Measurements from ENCODE around the gene MAST4. TPM values are rescaled to one million over a fixed set of nuclear protein-coding genes. Genes with fewer than 3 reads are reported as not detected.

Gene MAST4
- total RNA-seq, 1 donor from 2014 or later: 13.9 TPM

- DNase-seq (ENCODE audit: low spot score in 2 of 2) (no peak), FAIRE-seq (no peak)
These were observed 336.3 kb downstream of the MAST4 start for GRCh38 chr5:66932457-66932856.

GRCh38 chr5:66933066-66933465 lies 336.9 kb downstream of the MAST4 start:
- no peak for DNase-seq (ENCODE audit: low spot score in 2 of 2)
- FAIRE-seq: no peak

DNA sequence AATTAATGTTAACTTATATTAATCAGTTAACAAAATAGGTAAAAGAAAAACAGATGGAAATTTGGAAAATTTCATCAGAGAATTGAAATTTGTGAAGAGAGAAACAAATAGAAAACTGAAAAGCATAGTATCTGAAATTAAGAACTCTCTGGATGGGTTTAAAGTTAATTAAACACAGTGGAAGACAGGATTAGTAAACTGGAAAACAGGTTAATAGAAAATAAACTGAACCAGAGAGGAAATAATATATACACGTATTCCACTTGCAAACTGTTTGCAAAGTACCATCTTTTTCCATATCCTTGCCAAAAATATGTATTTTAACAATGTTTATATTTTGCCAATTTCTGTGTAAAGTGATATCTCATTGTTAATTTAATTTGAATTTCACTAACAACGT lies 342.9 kb downstream of the MAST4 start:
- no peak for DNase-seq (ENCODE audit: low spot score in 2 of 2)
- no peak for FAIRE-seq

GRCh38 chr5:66945389-66946349 lies 349.5 kb downstream of the MAST4 start:
- DNase-seq (ENCODE audit: low spot score in 2 of 2) (no peak), FAIRE-seq (no peak)

- FAIRE-seq (no peak), DNase-seq (ENCODE audit: low spot score in 2 of 2) (no peak)
These were observed 351.3 kb downstream of the MAST4 start for GRCh38 chr5:66947458-66947857.

- FAIRE-seq: no peak
- DNase-seq (ENCODE audit: low spot score in 2 of 2): no peak
These were observed 352.9 kb downstream of the MAST4 start for GRCh38 chr5:66949066-66949465.

DNA sequence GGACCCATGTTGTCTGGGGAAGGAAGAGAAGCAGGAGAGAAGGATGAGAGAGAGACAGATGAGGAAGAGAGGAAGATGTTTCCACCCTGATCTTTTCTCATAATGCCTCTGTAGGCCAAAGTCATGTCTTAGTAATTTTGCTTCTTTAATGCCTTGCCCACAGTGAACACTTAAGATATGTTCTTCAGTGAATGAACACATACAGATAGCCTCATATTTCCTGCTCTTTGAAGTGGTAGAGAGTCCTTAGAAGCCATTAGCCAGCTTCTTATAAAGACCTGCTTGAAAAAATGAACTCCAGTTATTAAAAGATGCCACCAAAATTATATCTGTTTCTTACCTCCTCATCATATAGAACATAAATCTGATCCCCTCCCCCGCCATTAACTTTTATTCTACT lies 356.0 kb downstream of the MAST4 start:
- FAIRE-seq (no peak), DNase-seq (ENCODE audit: low spot score in 2 of 2) (no peak)

DNA sequence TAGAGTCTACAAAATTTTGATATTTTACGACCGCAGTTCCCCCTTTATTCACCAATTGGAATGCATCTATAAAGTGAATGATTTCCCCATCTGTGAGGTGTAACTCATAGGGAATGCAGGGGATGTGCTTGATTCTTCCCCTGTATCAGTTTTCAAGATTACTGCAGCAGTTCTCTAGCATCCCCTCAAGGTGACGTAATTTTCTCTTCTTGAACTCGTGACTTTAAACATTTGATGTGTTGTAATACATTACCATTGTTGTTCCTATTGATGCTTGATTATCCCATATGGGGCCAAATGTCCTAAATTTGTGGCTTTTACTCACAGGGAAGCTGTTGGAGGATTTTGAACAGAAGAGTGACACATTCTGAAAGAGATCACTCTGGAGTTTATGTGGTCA lies 360.2 kb downstream of the MAST4 start:
- DNase-seq (ENCODE audit: low spot score in 2 of 2) (no peak), FAIRE-seq (no peak)

- DNase-seq (ENCODE audit: low spot score in 2 of 2): no peak
- FAIRE-seq: no peak
These were observed 362.2 kb downstream of the MAST4 start for GRCh38 chr5:66958201-66958979.

GRCh38 chr5:66958980-66959641 lies 362.9 kb downstream of the MAST4 start:
- FAIRE-seq: no peak

DNA sequence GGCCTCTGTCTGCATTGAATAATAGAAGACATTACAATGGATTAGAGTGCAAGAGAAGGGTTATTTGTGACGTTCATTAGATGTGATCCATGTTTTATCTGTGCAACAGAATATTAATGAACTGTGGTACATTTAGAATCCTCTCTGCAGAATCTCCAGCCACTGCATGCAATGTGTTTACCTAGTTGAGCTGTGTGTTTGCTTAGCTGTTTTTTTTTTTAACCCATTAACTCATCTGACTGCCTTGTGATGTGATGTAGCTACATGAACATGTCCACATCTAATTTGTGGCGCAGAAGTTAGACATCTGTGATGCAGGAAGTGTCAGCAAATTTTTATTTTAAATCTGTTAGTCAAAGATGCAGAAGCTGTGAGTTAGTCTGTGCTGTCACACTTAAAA lies 363.5 kb downstream of the MAST4 start:
- no peak for FAIRE-seq
- DNase-seq (ENCODE audit: low spot score in 2 of 2): no peak

More at GRCh38 chr5:66958980-66959641, 362.9 kb downstream of the MAST4 start:
- no peak for DNase-seq (ENCODE audit: low spot score in 2 of 2)

- DNase-seq (ENCODE audit: low spot score in 2 of 2) (no peak), FAIRE-seq (no peak)
These were observed 364.4 kb downstream of the MAST4 start for GRCh38 chr5:66960369-66961137.

- no peak for FAIRE-seq
These were observed 367.4 kb downstream of the MAST4 start for GRCh38 chr5:66963559-66963971.

DNA sequence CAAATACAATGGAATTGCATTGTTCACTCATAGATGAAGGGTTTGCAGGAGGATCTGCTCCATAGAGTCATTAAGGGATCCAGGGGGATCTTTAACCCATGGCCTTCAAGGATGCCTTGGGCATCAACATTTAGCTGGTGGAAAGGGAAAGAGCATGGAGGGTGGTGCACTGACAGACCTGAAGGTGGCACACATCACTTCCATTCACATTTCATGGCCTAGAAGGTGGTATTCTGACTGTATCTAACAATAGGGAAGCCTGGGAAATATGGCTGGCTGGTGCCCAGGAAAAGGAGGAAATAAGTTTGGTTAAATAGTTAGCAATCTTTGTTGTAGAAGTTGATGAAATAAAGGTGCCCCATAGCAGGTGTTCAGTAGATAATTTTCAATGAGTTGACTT lies 370.2 kb downstream of the MAST4 start:
- DNase-seq (ENCODE audit: low spot score in 2 of 2): no peak
- no peak for FAIRE-seq

More at GRCh38 chr5:66963559-66963971, 367.4 kb downstream of the MAST4 start:
- DNase-seq (ENCODE audit: low spot score in 2 of 2): no peak

DNA sequence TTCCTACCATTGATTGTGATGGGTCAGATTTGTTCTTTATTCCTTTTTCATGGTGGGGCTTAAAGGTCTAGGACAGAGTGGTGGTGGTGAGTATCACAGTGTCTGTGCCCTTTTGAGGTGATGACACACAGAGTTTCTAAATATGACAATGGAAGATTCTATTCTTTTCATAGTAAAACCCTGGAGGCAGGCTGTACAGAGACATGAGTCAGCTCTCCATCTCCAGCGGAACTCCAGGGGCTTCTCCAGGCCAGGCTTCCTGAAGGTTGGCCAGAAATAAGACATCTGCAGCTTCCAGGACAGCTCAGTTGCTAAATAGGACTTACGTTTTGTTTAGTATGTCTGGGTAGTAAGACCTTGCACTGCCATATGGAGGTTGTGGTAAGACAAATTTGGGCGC lies 370.9 kb downstream of the MAST4 start:
- FAIRE-seq: no peak

GRCh38 chr5:66967826-66968262 lies 371.7 kb downstream of the MAST4 start:
- DNase-seq (ENCODE audit: low spot score in 2 of 2) (no peak), FAIRE-seq (no peak)

More for the DNA sequence above, 370.9 kb downstream of the MAST4 start:
- no peak for DNase-seq (ENCODE audit: low spot score in 2 of 2)

DNA sequence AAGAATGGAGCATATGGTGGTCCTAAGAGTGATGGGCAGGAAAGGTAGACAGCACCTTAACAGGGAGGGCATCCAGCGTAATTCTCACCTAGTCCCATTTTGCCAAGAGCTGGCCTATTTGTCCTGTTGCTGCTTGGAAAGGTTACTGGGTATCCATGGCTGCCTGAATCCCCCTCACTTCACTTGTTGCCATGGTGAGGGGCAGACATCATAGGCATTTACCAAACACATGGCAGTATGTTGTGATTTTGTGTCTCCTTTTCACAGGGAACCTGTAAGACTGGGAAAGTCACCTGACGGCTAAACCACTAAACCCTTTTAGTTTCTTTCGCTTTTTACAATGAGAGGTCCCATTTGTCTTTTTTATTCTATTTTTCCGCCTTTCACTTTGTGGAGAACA lies 373.3 kb downstream of the MAST4 start:
- FAIRE-seq (no peak), DNase-seq (ENCODE audit: low spot score in 2 of 2) (no peak)

DNA sequence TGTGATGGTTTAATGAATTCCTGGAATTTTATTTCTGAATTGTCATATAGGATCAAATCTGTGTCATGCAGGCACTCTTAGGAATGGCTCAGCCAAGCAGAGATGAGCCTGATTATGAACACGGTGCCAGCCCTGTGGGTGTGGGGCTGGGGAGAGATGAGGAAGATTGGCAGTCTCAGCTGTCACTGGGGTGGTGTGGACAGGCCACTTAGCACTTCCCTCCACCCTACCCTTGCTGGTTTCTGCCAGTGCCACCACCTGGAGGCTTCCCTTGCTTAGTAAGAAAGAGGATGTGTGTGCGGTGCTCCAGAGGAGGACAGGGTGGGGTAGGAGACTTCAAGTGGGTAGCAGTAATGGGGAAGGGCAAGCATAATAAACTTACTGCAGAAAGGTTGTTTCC lies 373.8 kb downstream of the MAST4 start:
- DNase-seq (ENCODE audit: low spot score in 2 of 2): no peak
- FAIRE-seq: no peak

DNA sequence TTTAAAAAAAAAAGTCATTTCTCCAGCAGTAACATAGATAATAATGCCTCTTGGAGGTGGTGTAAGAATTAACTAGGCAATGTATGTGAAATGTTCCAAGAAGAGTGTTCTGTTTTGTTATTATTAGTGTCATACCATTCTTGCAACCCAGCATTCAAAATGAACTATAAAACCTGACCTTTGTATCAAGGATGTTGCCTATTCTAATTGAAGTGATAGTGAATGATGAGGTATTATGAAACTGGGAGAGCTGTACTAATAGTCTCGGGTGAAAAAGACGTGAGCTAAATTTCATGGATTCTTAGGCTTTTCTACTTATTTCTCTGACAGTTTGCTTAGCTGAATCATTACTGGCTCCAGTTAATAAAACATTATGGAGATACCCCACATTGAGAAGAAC lies 375.8 kb downstream of the MAST4 start:
- DNase-seq (ENCODE audit: low spot score in 2 of 2): no peak
- no peak for FAIRE-seq

DNA sequence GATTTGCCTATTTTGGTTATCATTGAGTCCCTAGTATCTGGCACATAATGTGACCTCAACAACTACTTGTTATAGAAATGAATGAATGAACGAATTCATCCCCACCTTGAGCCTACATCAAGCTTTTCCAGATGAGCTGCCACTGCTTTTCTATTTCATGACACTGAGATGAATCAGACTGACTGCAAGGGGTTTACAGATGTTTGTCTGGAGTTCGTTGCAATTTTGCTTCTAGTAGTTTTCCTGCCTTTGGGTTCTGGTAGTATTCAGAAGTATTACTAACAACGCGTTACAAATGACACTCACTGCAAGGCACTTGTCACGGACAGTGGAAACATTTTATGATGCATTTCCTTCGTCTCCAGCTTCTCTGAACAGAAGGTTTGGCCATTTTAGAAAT lies 378.1 kb downstream of the MAST4 start:
- FAIRE-seq: no peak

More for the DNA sequence above, 378.1 kb downstream of the MAST4 start:
- DNase-seq (ENCODE audit: low spot score in 2 of 2): no peak

Measured in frontal cortex (tissue), 4 donors.